ENCODE measurements around the gene ARL15.

ARL15 gene

DNA sequence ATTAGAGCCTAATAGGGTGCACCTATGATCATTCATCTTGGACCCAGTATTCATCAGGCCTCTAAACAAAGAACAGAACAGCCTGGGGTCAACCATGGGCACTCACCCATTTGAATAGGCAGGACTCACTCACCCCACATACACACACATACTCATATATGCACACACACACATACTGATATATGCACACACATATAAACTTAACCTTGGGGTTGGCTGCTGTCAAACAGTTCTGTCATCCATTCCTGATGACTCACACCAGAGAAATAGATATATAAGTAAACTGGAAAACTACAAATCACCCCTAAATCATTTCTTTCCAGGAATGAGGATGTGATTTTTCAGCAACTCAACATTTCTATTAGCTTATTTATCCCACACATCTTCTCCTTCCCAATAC lies 51.3 kb downstream of the ARL15 start:
- no peak for TF ChIP-seq GATA2 (IDR thresholded peaks at IDR 0.05; ENCODE audit: low read depth, low read length)
- no peak for TF ChIP-seq GATA3 (IDR thresholded peaks at IDR 0.05; ENCODE audit: low read depth, low read length)

DNA sequence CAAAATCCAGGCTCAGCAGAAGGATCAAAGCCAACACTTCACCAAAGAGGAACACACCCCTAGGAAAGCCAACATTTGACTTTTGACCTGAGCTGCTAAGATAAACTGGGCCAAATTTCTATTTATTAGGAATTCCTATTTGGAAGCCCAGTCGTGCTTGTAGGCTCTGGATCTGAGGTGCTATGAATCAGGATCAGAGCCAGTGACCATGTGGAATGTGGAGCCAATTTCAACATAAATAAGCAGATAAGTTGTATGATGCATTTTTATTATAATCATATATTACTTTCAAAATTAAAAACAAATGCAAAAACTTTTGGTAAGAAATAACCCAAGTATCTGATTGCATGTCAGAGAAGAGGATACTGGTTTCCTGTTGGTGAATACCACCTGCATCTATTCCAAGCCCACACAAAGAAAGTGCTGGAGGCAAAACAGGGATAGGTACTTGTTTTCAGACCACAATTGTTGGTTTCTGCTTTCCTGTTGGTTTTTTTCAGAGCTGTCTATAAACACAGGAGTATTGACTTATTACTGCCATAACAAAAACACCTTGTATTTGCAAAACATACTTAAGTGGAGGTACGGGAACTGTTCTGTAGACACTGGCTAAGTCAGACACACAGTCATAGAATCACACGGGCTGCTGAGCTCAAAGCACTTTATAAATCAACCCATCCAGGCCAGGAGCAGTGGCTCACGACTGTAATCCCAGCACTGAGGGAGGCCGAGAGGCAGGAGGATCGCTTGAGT lies 52.8 kb downstream of the ARL15 start:
- TF ChIP-seq GATA3 (IDR thresholded peaks at IDR 0.05; ENCODE audit: low read depth, low read length), result no peak
- TF ChIP-seq GATA2 (IDR thresholded peaks at IDR 0.05; ENCODE audit: low read depth, low read length), result no peak

DNA sequence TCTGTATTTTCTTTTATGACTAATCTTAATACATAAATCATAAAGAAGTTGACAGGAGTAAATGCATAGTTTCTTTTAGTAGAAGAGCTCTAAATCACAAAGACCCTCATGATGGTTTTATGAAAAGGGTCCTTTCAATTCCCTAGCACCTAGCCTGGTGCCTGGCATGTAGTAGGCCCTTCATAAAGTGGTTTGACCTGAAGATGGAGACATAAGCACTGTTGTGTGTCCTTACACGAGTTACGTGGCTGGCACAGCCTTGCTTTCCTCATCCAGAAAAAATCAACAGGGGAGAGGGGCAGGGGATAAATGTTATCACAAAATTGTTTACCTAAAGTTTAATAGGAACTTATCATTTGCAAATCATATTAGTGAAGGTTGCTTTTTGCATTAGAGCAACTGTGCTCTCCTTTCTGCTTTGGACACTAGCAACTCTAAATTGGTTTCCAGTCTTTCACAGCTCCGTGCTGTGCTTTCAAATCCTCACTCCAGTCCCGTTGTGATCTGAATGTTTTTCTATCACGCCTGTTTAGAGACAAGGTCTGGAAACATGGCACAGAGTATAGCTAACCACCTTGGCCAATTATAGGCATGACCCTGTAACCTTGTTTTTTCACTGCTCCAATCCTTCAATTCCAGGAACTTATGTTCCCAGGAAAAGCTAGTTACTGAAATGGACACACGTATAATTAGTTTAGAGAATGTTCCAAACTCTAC lies 55.7 kb downstream of the ARL15 start:
- no peak for TF ChIP-seq GATA2 (IDR thresholded peaks at IDR 0.05; ENCODE audit: low read depth, low read length)
- TF ChIP-seq GATA3 (IDR thresholded peaks at IDR 0.05; ENCODE audit: low read depth, low read length), result no peak

DNA sequence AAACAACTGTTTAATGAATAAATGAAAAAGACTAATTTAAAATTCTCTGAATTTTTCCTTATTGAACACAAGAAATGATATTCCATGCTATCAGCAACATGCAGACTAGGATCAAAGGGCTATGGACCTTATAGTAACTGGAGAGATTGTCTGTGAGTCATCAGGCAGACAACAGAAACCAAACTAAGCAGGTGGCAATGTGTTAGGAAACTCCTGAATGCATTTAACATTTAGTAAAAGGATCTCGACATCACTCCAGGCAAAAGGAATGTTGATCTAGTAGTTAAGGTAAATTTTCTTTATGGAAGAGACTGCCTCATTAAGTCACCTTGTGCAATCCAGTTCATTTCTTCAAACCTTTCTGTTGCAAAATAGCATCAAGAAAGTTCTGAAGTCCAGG lies 58.4 kb downstream of the ARL15 start:
- TF ChIP-seq GATA3 (IDR thresholded peaks at IDR 0.05; ENCODE audit: low read depth, low read length) (no peak), GATA2 (IDR thresholded peaks at IDR 0.05; ENCODE audit: low read depth, low read length) (no peak)

DNA sequence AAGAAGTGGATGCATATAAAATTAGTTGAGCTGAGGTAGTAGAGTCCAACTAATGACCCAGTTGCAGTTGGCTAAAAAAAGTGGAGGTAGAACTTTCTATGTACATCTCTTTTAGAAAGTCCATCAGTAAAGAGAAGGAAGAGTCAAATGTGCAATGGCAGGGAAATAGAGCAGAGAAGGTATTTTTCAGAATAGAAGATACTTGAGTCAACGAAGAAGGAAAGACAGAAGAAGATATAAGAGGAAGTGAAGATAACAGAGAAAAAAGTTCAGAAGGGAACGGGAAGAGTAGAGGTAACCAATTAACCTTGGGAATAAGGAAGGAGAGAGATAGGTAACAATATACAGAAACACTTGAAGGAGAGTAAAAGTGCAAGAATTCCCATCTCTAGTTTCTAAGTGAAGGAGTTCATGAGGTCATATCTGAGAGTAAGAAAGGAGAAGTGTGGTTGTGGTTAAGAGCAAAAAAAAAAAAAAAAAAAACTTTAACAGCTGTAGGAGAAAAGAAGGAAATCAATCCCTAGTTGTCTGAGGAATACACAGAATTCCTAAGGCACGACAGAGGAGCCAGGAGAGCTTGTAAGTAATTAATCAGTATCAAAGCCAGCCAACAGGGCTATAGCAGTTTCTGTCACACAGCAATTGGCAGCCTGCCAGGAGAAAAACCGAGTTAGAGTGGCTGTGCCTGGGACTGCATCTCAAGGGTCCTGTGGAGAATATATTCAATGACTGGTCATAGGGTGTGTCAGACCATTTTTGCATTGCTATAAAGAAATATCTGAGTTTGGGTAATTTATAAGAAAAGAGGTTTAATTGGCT lies 61.0 kb downstream of the ARL15 start:
- TF ChIP-seq GATA2 (IDR thresholded peaks at IDR 0.05; ENCODE audit: low read depth, low read length), result no peak
- no peak for TF ChIP-seq GATA3 (IDR thresholded peaks at IDR 0.05; ENCODE audit: low read depth, low read length)

DNA sequence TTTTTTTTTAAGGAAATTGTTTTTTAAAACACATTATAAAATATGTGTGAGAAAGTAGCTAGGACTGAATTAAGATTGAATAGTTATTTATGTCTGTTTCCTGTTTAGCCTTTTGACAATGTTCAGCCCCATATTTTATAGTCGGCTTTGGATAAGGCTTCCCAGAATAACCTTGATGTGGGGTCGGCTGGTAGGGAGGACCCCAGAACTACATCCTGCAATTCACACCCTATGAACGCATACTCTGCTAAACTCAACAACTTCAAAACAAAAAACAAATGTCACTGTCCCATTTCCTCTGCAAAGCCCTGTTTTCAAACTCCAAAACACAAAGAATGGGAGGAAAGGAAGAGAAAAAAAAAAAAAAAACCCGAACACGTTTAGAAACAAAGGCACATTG lies 63.1 kb downstream of the ARL15 start:
- TF ChIP-seq GATA3 (IDR thresholded peaks at IDR 0.05; ENCODE audit: low read depth, low read length), result no peak
- TF ChIP-seq GATA2 (IDR thresholded peaks at IDR 0.05; ENCODE audit: low read depth, low read length), result no peak

DNA sequence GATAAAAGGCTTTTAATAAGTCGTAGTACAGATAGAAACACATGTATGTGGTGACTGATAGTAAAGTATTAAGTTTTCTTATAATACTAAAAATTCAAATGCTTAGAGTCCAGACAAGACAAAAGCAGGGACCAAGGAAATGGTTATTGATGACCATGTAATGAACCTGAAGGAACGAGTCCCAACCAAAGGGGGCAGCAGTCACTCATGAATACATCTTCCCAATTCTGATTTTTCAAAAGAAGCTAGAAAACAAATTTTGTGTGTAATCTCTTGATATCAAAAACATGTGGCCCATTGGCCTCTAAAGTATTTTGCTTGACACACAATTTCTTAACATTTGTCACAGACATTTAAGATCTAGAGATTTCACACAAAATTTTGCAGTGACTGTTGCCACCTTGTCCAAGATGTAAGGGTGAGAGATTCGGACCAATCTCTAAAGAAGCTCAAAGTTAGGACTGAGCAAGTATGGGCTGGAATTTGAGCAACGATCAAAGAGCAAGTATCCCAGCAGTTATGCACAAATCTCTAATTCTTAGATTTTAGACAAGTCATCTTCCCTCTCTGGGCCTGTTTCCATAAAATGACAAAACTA lies 66.8 kb downstream of the ARL15 start:
- no peak for TF ChIP-seq GATA3 (IDR thresholded peaks at IDR 0.05; ENCODE audit: low read depth, low read length)
- TF ChIP-seq GATA2 (IDR thresholded peaks at IDR 0.05; ENCODE audit: low read depth, low read length), result no peak

DNA sequence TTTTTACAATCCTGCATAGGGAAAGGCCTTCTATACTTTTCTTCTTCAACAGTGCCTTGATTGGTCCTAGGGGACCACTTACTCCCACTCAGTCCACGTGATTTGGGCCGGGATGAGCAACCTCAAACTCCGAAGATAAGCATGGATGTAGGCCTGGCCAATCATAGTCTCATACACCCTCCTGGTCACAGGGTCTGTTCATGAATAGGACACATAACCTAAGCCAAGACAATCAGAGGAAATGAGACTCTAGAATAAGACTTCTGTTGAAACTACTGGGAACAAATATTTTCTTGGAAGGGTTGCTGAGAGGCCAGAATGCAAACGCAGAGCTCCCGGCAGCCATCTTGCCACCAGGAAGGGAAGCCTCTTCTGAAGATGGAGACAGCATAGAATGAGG lies 68.1 kb downstream of the ARL15 start:
- TF ChIP-seq GATA3 (IDR thresholded peaks at IDR 0.05; ENCODE audit: low read depth, low read length), result no peak

DNA sequence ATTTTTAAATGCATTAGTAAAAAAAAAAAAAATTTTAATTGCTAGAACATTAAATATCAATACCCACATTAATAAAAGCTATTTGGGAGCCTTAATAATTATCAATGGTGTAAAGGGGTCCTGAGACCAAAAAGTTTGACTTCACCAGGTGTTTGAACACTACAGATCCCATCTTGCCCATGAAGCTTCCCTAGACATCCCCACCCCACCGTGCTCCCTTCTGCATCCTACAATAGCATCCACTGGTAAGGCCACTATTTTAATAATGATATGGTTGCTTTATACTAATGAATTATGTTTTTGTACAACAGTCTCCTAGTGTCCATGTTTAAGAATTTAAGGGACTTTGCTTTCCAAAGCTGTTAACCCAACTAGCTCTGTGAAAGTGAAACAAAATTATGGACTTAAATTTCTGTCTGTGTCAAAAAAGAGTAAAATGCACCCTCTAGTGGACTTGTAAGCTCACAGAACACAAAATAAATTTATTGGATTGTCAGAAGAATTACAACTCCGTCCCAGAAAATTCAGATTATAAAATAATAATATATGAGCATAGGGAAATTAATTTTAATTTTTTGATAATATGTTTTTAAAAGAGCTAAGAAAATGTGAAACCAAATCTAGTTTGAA lies 76.0 kb downstream of the ARL15 start:
- TF ChIP-seq GATA2 (IDR thresholded peaks at IDR 0.05; ENCODE audit: low read depth, low read length) (no peak), GATA3 (IDR thresholded peaks at IDR 0.05; ENCODE audit: low read depth, low read length) (no peak)

DNA sequence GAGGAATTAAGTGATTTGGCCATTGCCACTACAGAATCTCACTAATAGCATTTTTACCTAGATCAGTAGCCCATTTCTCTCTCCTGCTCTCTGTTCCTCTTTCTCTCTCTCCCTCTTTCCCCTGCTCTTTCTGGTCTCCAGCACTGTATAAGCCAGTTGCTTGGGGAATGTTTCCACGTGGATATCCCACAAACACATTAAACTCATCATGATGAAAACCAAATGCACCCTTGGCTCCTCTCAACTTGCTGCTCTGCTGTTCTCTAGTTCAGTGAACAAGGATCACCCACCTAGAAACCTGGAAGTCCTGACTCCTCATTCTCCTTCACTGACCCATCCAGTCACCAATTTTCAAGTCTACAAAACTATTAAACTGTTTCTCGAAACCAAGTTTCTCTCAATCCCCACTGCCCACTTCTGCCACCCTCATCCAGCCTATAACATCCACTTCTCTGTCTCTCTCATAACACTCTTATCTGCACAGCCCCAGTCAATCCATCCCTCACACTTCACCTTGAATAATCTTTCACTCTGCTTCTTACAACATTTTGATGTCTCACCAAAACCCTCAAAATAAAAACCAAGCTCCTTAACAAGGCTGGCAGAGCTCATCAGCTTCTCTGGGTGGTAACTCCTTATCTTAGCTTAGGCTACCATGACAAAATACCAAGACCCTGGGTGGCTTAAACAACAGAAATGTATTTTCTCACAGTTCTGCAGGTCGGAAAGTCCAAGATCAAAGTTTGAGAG lies 79.3 kb downstream of the ARL15 start:
- TF ChIP-seq GATA2 (IDR thresholded peaks at IDR 0.05; ENCODE audit: low read depth, low read length), result no peak
- no peak for TF ChIP-seq GATA3 (IDR thresholded peaks at IDR 0.05; ENCODE audit: low read depth, low read length)

DNA sequence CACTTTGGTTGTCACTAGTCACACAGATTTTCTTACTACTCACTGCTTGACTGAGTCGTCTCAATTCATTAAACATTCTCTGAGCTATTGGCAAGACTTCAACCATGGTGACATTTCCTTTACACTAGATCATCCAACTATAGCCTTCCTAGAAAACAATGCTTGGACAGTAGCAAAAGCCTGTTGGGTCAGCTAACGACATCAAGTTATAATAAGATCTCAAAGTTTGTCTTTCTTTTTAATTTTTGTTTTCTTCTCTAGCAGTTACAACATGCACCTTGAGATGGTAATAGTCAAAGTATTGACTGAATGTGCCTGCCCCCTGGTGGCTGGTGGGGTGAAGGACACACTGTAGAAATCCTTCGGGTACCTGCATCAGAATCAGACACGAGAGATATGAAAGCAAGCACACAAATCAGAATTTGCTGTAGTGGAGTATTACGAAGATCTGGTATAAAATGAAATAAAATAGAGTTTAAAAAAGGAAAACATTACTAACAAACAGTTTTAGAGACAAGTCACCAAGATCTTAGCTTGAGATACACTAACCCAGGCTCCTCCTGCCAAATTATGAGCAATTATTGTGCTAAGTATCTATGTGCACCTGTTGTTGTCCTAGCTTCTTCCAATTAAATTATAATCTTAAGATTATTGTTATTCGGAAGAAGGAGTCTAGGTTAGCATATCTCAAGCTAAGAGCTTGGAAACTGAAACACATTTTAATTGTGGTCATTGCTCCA lies 81.2 kb downstream of the ARL15 start:
- TF ChIP-seq GATA2 (IDR thresholded peaks at IDR 0.05; ENCODE audit: low read depth, low read length), result no peak
- no peak for TF ChIP-seq GATA3 (IDR thresholded peaks at IDR 0.05; ENCODE audit: low read depth, low read length)

DNA sequence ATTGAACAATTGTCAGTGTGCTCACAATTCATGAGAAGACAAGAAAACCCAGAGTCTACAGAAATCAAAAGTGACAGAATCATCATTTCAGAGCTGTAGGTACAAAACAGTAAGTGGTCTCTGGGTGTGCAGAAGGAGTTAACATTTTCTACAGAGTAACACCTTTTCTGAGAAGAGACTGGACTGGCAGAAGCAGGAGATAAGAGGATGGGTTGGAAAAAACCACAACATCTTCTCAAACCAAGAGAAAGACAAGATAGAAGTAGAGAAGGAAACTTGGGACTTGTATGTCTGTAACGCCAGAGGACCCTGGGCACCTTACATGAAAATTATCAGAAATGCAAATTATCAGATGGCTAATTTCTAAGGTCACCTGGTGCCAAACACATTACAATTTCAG lies 82.6 kb downstream of the ARL15 start:
- no peak for TF ChIP-seq GATA2 (IDR thresholded peaks at IDR 0.05; ENCODE audit: low read depth, low read length)
- no peak for TF ChIP-seq GATA3 (IDR thresholded peaks at IDR 0.05; ENCODE audit: low read depth, low read length)

All from SH-SY5Y (cell line).